Activated T-helper 17 cell treated with anti-CD3 and anti-CD28 coated beads, Interleukin-2, amount 50 U/mL, for 72 hours (primary cell): ENCODE measurements around the gene COL13A1. TPM values are rescaled to one million over a fixed set of nuclear protein-coding genes. Genes with fewer than 3 reads are reported as not detected.

ENCODE experiments used
- ATAC-seq: fragments of 150-1000 bp; cut with Tn5 transposase; replicated peaks from 2 replicates; pipeline ENCODE4 v1.10.0; 2021; ENCODE audit warnings: mild to moderate bottlenecking, moderate library complexity
- H3K27ac Mint-ChIP-seq: one replicate; pipeline ENCODE4 v1.8.0; 2022; ENCODE audit warnings: mixed read lengths
- H3K27me3 Mint-ChIP-seq: one replicate; pipeline ENCODE4 v1.8.0; 2022; ENCODE audit warnings: mixed read lengths
- H3K36me3 Mint-ChIP-seq: one replicate; pipeline ENCODE4 v1.8.0; 2022; ENCODE audit warnings: low read depth, mild to moderate bottlenecking, mixed read lengths
- H3K4me1 Mint-ChIP-seq: one replicate; pipeline ENCODE4 v1.8.0; 2022; ENCODE audit warnings: mixed read lengths
- H3K4me3 Mint-ChIP-seq: one replicate; pipeline ENCODE4 v1.8.0; 2022; ENCODE audit warnings: mild to moderate bottlenecking, mixed read lengths
- H3K9me3 Mint-ChIP-seq: one replicate; pipeline ENCODE4 v1.8.0; 2022; ENCODE audit warnings: mixed read lengths
- total RNA-seq, 2 donors: library from RNA; stranded (reverse); gene quantifications; one replicate each; pipeline ENCODE4 v1.2.3, GENCODE V29; 2022

The COL13A1 gene
- total RNA-seq, 2 donors from 2014 or later = not detected

DNA sequence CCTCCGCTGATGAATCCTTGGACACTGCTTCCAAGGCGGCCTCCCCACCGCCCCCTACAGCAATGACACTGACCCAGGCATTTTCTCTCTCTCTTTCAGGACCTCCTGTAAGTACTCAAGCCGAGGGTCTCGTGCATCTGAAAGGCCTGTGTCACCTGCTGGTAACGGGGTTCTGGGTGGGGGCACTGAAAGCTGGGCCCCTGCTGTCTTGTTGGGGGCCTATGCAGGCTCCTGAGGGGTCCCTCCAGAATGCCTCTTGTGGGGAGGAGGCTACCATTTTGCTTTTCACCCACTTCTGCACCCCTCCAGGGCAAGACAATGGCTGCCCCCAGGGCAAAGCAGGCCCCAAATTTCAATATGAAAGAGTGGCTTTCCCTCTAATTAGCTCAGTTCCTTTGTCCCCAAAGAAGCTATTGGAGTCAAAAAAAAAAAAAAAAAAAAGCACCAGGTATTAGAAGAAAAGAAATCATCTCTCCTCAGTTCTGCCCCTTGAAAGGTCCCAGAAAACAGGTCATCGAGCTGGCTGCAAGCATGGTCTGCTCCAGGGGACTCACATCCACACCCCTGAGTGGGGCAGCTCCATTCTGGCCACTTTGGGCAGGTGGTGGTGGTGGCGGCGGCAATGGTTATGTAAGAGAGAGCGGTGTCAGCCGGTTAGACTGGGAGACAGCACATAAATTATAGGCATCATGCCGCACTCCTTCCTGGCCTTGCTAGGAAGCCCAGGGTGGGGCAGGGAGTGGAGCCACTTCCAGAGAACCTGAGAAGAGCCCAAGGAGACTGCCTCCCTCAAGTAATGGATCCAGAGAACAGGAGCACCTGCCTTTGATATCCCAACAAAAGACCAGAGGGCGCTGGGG is 66.2 kb downstream of the COL13A1 start:
- H3K9me3 Mint-ChIP-seq = no peaks in the 10 kb centered on the region
- H3K27me3 Mint-ChIP-seq = peaks cover 5% of the 10 kb centered on the region
- no peak overlapping the region for H3K4me3 Mint-ChIP-seq
- no peak overlapping the region for H3K27ac Mint-ChIP-seq
- H3K4me1 Mint-ChIP-seq = no peaks in the 10 kb centered on the region
- H3K36me3 Mint-ChIP-seq = no peaks in the 10 kb centered on the region
- no peak for ATAC-seq

DNA sequence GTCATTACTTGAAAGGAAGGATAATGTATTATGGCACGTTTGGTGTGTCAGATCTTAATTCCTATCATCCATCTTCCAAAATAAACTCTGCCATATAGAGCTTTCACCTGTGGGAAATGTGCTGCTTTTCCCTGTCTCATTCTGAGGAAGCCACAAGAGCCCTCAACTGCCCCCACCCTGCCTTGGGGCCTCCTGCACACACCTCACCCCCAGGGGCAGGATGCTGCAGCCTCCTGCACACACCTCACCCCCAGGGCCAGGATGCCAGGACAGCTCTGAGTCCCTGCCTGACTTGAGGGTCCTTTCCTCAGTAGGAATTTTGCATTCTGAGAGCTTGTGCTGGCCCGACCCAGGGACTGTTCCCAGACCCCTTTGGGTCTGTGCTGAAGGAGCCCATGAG is 67.1 kb downstream of the COL13A1 start:
- ATAC-seq = no peak
- no peaks in the 10 kb centered on the region for H3K27me3 Mint-ChIP-seq
- no peaks in the 10 kb centered on the region for H3K36me3 Mint-ChIP-seq
- no peaks in the 10 kb centered on the region for H3K4me1 Mint-ChIP-seq
- no peak overlapping the region for H3K27ac Mint-ChIP-seq
- H3K4me3 Mint-ChIP-seq = no peak overlapping the region
- no peaks in the 10 kb centered on the region for H3K9me3 Mint-ChIP-seq

DNA sequence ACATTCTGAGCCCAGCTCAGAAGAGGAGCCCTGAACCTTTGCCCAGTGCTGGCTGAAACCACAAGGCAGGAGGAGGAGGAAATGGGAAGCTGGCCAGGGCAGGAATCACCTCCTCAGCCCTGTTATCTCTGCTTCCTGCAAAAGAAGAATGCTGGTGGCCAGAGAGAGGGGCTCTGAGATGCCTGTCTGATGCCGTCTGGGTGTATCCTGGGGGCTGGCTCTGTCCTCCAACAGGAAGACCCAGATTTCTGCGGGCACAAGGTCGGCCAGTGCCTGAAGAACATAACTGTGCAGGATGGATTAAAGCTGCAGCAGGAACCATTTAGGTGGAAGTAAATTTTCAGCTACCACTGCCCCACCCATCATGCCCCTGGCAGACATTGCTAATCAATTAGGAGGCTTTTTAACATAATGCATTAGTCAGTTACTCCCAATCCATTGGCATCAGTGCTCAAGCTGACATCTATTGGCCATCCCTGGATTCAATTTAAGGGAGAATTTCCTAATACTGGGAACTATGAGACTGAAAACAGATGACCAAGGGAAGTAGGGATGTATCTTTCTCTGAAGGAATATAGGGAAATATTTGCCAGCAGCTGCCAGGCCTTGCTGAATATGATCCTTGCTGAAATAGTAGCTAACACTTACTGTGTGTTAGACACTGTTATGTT is 67.7 kb downstream of the COL13A1 start:
- Mint-ChIP-seq H3K4me1 (no peaks in the 10 kb centered on the region), H3K27ac (no peak overlapping the region), H3K36me3 (no peaks in the 10 kb centered on the region), H3K27me3 (no peaks in the 10 kb centered on the region), H3K9me3 (no peaks in the 10 kb centered on the region), H3K4me3 (no peak overlapping the region)
- ATAC-seq = no peak

DNA sequence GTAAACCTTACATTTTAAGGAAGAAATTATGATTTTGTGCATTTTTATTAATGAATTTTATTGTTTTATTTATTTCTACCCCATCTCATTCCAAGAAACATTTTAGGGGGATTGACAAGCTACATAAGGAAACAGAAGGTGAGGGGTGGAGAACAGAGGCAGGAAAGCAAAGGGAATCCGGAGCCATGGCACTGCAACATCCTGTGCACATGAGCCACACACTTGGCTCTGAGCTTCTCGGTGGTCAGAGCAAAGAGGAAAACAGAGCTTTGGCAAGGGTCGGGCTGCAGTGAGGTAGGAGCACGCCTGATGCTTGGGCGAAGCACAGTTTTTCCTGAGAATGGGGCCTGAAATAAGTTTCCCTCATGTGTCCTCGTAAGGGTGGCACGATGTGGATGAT is 68.9 kb downstream of the COL13A1 start:
- H3K27ac Mint-ChIP-seq = no peak overlapping the region
- no peaks in the 10 kb centered on the region for H3K27me3 Mint-ChIP-seq
- no peaks in the 10 kb centered on the region for H3K4me1 Mint-ChIP-seq
- no peaks in the 10 kb centered on the region for H3K36me3 Mint-ChIP-seq
- no peak for ATAC-seq
- H3K4me3 Mint-ChIP-seq = no peak overlapping the region
- no peaks in the 10 kb centered on the region for H3K9me3 Mint-ChIP-seq

DNA sequence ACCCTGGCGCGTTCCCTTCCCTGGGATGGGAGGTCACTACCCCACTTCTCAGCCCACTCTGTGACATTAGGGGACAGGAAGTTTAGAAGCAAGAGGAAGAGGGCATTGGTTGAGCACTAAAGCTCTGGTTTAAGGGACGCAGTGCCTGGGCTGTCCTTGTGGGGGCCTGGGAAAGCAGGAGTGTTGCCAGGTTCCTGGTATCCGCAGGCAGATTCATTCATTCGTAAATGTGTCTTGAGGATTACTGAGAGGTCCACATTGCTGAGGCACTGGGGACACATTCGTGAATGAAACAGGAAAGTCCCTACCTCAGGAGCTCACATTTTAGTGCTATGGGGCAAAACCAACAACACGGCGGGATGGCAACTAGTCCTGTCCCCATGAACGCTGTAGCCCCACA is 69.4 kb downstream of the COL13A1 start:
- Mint-ChIP-seq H3K27ac (no peak overlapping the region), H3K4me1 (no peaks in the 10 kb centered on the region), H3K9me3 (no peaks in the 10 kb centered on the region), H3K27me3 (no peaks in the 10 kb centered on the region), H3K36me3 (no peaks in the 10 kb centered on the region), H3K4me3 (no peak overlapping the region)
- no peak for ATAC-seq

DNA sequence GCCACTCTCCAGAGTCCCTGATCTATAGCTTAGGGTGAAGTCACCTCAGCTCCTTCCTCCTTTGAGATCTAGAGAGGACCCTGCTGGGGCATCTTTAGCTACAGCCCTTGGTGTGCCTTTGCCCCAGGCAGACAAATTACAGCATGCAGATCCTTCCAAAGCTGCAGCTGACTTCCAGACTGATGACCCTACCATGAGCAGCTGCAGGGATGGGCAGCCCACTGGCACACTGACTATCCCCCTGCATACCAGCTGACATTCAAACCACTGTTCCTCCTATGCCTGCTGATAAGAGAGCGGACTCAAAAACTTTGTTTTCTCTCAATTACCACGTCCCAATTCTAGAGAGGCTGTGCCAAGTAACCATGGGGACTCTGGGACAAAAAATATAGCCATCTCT is 70.6 kb downstream of the COL13A1 start:
- ATAC-seq = no peak
- H3K27me3 Mint-ChIP-seq = no peaks in the 10 kb centered on the region
- H3K27ac Mint-ChIP-seq = no peak overlapping the region
- no peaks in the 10 kb centered on the region for H3K9me3 Mint-ChIP-seq
- H3K4me3 Mint-ChIP-seq = no peak overlapping the region
- no peaks in the 10 kb centered on the region for H3K4me1 Mint-ChIP-seq
- H3K36me3 Mint-ChIP-seq = no peaks in the 10 kb centered on the region

DNA sequence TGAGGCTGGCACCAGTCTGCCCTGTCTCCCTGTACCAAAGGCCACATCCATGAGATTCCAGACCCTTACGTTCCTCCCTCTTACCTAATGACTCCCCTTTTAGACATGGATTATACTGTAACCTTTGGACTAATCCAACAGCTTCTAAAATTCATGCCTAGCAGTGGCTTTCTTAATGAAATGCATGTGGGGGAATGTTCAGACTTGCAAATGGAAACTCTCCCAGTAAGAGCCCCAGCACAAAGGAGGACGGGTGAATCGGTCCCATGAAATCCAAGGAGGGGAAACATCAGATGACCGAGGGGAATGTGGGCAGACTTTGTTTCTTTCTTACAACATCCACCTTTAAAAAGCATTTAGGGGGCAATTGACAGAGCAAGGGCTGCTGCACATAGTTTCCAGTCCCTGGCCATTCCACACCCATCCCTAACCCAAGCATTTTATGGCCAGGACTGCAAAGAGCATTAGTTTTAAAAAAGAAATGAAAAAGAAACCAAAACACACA is 71.5 kb downstream of the COL13A1 start:
- H3K4me1 Mint-ChIP-seq = no peaks in the 10 kb centered on the region
- no peaks in the 10 kb centered on the region for H3K36me3 Mint-ChIP-seq
- ATAC-seq = no peak
- H3K27me3 Mint-ChIP-seq = no peaks in the 10 kb centered on the region
- H3K27ac Mint-ChIP-seq = no peak overlapping the region
- H3K4me3 Mint-ChIP-seq = no peak overlapping the region
- H3K9me3 Mint-ChIP-seq = no peaks in the 10 kb centered on the region

DNA sequence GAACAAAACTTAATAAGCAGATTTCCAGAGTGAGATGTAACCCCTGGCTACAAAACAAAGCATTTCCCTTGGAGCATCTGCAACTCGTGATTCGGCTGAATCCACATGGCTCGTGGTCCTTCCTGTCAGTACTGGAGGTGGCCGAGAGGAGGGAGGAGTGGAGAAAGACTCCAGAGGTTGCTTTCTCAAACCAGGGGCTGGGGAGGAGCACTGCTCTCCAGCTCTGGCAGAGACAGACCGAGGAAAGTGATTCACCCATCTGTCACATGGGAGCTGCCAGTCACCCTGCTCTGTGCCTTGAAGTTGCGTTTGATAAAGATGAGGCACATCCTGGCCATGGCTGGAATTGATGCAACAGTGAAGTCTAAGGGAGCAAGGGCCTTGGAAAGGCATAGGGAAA is 72.7 kb downstream of the COL13A1 start:
- Mint-ChIP-seq H3K27ac (no peak overlapping the region), H3K9me3 (no peaks in the 10 kb centered on the region), H3K27me3 (no peaks in the 10 kb centered on the region), H3K36me3 (no peaks in the 10 kb centered on the region), H3K4me1 (no peaks in the 10 kb centered on the region), H3K4me3 (no peak overlapping the region)
- ATAC-seq = no peak

DNA sequence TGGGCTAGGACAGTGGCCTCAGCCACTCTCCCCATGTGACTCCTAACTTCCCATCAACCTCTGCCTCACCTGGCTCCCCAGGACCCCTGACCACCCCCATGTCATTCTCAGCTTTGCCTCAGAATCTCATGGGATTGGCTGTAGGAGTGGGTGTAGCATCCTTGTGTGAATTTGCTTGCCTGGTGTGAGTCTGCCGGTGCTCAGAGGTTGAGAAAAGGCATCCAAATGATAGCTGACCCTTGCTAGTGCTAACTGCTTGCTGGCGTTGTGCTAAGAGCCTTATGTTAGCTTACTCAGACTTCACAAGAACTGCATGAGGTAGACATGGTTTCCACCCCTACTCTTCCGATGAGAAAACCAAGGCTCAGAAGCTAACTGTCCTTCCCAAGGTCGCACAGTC is 74.2 kb downstream of the COL13A1 start:
- peaks cover 3% of the 10 kb centered on the region for H3K27me3 Mint-ChIP-seq
- no peak overlapping the region for H3K4me3 Mint-ChIP-seq
- no peak overlapping the region for H3K27ac Mint-ChIP-seq
- no peaks in the 10 kb centered on the region for H3K36me3 Mint-ChIP-seq
- H3K4me1 Mint-ChIP-seq = no peaks in the 10 kb centered on the region
- no peak for ATAC-seq
- no peaks in the 10 kb centered on the region for H3K9me3 Mint-ChIP-seq

DNA sequence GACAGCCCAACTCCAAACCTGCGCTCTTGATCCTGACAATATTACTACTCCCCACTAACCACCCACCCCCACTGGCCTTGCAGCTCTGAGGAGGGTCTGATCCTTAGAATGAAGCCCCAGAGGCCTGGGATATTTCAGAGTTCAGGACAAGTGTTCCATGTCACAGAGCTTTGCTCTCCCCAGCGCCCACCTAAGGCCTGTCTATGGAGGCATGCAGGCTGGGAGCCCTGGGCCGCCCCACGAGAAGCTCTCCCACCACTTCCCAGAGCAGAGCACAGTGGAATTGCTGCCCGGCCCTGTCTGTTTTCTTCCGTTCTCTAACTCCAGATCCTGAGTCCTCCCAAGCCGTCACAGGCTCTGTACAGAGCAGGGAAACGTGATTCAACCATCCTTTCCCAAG is 74.6 kb downstream of the COL13A1 start:
- no peaks in the 10 kb centered on the region for H3K36me3 Mint-ChIP-seq
- H3K4me3 Mint-ChIP-seq = no peak overlapping the region
- H3K27ac Mint-ChIP-seq = no peak overlapping the region
- H3K27me3 Mint-ChIP-seq = peaks cover 6% of the 10 kb centered on the region
- ATAC-seq = no peak
- H3K4me1 Mint-ChIP-seq = no peaks in the 10 kb centered on the region
- no peaks in the 10 kb centered on the region for H3K9me3 Mint-ChIP-seq

DNA sequence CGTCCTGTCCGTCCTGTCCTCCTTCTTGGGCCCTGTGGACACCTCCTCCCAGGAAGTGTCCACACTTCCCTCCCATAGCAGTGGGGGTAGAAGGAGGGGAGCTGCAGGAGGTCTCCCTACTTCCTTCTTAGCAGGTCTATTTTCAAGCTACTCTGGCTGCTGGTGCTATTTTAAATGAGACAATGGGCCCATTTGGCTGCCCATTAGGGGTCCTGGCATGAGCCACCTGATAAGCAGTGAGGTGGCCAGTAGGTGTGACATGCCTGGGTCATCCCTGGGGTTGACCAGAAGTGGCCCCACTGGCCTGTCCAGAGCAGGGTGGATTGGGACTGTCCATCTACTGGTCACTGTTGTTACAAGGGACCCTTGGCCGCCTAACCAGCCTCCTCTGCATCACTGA is 75.2 kb downstream of the COL13A1 start:
- H3K4me1 Mint-ChIP-seq = no peaks in the 10 kb centered on the region
- H3K27me3 Mint-ChIP-seq = peaks cover 8% of the 10 kb centered on the region
- H3K27ac Mint-ChIP-seq = no peak overlapping the region
- H3K36me3 Mint-ChIP-seq = no peaks in the 10 kb centered on the region
- H3K9me3 Mint-ChIP-seq = no peaks in the 10 kb centered on the region
- no peak overlapping the region for H3K4me3 Mint-ChIP-seq
- no peak for ATAC-seq

DNA sequence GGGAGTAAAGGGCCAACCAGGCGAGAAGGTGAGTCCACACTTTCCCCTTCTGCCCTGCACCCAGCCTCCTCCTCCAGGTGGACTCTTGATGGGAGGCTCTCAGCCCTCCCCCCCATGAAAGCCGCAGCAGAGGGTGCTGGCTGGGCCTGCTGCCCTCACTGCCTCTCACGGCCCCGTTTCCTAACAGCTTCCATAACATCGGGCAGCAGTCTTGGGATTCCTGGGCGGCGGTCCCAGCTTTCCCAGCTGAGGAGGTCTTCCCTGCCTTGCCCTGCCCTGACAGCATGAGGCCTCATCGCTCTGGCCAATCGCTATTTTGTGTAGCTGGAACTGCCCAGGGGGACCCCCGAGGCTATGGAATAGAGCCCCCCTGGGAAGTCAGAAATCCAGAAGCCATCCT is 76.3 kb downstream of the COL13A1 start:
- H3K4me1 Mint-ChIP-seq = no peaks in the 10 kb centered on the region
- no peak overlapping the region for H3K4me3 Mint-ChIP-seq
- H3K36me3 Mint-ChIP-seq = no peaks in the 10 kb centered on the region
- no peaks in the 10 kb centered on the region for H3K9me3 Mint-ChIP-seq
- no peak overlapping the region for H3K27ac Mint-ChIP-seq
- H3K27me3 Mint-ChIP-seq = peaks cover 8% of the 10 kb centered on the region
- no peak for ATAC-seq

DNA sequence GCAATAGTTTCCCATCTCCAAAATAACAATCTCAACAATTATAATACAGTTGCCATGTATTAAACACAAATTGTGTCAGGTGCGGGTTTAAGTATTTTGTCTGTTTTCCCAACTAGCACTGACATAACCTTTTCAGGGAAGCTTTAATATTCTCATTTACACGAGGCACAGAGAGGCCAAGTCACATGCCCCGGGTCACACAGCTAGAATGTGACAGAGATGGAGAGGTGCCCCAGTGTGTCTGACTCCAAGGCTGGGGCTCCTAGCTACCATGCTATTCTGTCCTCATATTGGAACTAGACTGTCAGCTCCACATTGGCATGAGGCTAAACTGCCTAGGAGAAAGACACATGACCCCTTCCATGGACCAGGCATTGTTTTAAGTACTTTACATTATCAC is 77.2 kb downstream of the COL13A1 start:
- Mint-ChIP-seq H3K4me1 (no peaks in the 10 kb centered on the region), H3K4me3 (no peak overlapping the region), H3K9me3 (no peaks in the 10 kb centered on the region), H3K27ac (no peak overlapping the region), H3K36me3 (no peaks in the 10 kb centered on the region), H3K27me3 (peaks cover 15% of the 10 kb centered on the region)
- ATAC-seq = no peak

DNA sequence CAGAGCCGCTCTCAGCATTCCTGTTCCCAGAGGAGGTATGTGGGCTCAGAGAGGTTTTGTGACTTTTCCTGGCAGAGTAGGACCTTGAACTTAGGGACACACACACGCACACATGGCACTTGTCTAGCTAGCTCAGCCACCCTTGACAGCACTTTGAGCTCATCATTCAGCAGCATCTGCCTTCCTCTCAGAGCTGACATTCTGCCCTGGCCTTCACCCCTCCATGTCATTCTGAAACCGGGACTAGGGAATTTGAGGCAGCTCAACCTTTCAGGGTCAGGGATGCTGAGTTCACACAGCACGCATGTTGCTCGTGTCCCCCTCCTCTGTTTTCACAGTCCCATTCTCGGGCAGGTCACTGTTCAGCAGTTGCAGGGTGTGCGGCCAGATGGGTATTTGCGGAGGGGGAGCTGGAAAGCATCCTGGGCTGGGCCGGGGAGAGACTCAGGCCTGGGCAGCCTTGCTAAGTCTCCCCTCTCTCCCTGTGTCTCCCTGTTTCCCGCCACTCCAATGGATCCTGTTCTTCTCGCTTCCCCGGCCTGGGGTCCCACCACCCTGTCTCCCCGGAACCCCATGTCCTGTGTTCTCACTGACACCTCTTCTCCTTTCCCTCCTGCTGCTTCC is 78.0 kb downstream of the COL13A1 start:
- Mint-ChIP-seq H3K4me3 (no peak overlapping the region), H3K27me3 (peaks cover 15% of the 10 kb centered on the region), H3K4me1 (no peaks in the 10 kb centered on the region), H3K27ac (no peak overlapping the region), H3K36me3 (no peaks in the 10 kb centered on the region), H3K9me3 (no peaks in the 10 kb centered on the region)
- ATAC-seq = no peak
